Cardiac muscle cell (in vitro differentiated cells and primary cell): ENCODE data around the gene BDKRB1. TPM values are rescaled to one million over a fixed set of nuclear protein-coding genes. Genes with fewer than 3 reads are reported as not detected.

Experiments used
- DNase-seq, 2 donors: peaks; one replicate each; pipeline versions ENCODE4 v3.0.0 to v3.0.0-alpha.2; 2010 to 2017; ENCODE audit warnings: low read depth in 1 of 2, low spot score in 1 of 2
- H3K27ac ChIP-seq: fragments of 200-600 bp; sonication (generic); 2 replicates; pipeline ENCODE4 v1.5.1; 2016
- H3K27me3 ChIP-seq: fragments of 200-600 bp; sonication (generic); 2 replicates; pipeline ENCODE4 v1.6.0; 2016; ENCODE audit warnings: control low read depth
- H3K36me3 ChIP-seq: fragments of 200-600 bp; sonication (generic); 2 replicates; pipeline ENCODE4 v1.5.1; 2016; ENCODE audit warnings: control low read depth
- H3K4me1 ChIP-seq: fragments of 200-600 bp; sonication (generic); 2 replicates; pipeline ENCODE4 v1.8.1; 2017; ENCODE audit warnings: low read depth, mild to moderate bottlenecking, mixed run types
- H3K4me3 ChIP-seq: fragments of 200-600 bp; sonication (generic); 2 replicates; pipeline ENCODE4 v1.5.1; 2016; ENCODE audit warnings: mild to moderate bottlenecking
- H3K9me3 ChIP-seq: fragments of 200-600 bp; sonication (generic); 2 replicates; pipeline ENCODE4 v1.5.1; 2017; ENCODE audit warnings: low read depth, mild to moderate bottlenecking, control low read depth
- polyA plus RNA-seq: library from polyadenylated mRNA; unstranded; fragments of >200 nt; fragmentation: Nextera tagmentation; extraction: Ambion mirVana; gene quantifications from 2 replicates; pipeline ENCODE4 v1.2.1, GENCODE V29; 2016
- total RNA-seq: library from RNA; depleted of rRNA; stranded (reverse); fragments of >200 nt; gene quantifications from 2 replicates; pipeline ENCODE4 v1.2.3, GENCODE V29; 2016
- TF ChIP-seq, protein P1 (sequence below): IDR thresholded peaks from 2 replicates; pipeline ENCODE4 v1.5.1; 2012; ENCODE audit warnings: low read depth, mild to moderate bottlenecking, low read length

Gene BDKRB1
- total and polyA plus RNA-seq, 2 experiments from 2014 or later, result 0.09 TPM; not detected in 1

DNA sequence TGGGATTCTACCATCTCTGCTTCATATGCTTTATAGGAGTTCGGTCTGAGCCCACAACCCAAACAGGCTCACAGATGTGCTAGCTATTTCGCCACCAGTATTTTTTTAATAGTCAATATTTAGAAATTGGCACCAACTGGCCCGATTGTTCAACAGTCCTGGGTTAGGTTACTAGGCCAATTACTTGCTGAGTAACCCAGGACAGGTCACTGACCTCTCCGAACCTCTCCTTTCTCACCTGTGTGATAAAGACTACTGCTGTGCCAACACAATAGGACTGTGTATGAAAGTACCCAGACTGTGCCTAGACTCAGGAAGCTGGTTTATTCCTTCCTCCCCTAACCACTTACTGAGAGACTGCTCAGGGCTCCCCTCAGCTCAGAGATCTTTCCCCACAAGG lies 43.1 kb upstream of the BDKRB1 start:
- Histone ChIP-seq H3K4me1 (no peaks in the 10 kb centered on the region), H3K36me3 (no peaks in the 10 kb centered on the region), H3K27ac (no peak overlapping the region), H3K9me3 (no peaks in the 10 kb centered on the region), H3K4me3 (no peak overlapping the region), H3K27me3 (no peaks in the 10 kb centered on the region)
- TF ChIP-seq, protein P1, sequence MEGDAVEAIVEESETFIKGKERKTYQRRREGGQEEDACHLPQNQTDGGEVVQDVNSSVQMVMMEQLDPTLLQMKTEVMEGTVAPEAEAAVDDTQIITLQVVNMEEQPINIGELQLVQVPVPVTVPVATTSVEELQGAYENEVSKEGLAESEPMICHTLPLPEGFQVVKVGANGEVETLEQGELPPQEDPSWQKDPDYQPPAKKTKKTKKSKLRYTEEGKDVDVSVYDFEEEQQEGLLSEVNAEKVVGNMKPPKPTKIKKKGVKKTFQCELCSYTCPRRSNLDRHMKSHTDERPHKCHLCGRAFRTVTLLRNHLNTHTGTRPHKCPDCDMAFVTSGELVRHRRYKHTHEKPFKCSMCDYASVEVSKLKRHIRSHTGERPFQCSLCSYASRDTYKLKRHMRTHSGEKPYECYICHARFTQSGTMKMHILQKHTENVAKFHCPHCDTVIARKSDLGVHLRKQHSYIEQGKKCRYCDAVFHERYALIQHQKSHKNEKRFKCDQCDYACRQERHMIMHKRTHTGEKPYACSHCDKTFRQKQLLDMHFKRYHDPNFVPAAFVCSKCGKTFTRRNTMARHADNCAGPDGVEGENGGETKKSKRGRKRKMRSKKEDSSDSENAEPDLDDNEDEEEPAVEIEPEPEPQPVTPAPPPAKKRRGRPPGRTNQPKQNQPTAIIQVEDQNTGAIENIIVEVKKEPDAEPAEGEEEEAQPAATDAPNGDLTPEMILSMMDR, result no peak
- no peak for DNase-seq

DNA sequence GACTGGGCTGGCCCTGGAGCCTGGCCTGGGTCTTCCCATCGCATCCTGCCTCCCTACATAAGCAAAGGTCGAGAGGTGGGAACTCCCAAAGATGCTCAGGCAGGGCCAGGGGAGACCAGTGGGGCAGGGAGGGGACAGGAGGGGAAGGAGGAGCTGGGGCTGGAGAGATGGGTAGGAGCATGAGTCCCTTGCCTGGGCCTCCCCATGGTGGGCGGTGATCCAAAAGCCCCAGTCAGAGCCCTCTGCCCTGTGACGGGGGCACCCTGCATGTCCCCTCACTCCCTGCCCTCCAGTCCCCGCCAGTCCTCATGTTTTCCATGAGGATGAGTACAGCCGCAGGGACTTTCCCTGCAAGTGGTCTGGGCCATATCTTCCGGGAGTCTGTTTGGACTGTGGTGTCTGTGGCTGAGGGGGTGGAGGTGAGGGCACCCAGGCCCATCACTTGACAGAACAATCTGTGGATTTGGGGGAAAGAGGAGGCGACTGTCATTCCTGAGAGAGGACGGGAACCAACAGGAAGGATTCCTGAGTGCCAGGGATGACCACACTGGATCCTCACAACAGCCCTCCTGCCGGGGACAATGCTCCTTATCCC lies 42.0 kb upstream of the BDKRB1 start:
- Histone ChIP-seq H3K27me3 (no peaks in the 10 kb centered on the region), H3K4me1 (no peaks in the 10 kb centered on the region), H3K9me3 (no peaks in the 10 kb centered on the region), H3K27ac (no peak overlapping the region), H3K4me3 (no peak overlapping the region), H3K36me3 (no peaks in the 10 kb centered on the region)
- TF ChIP-seq, protein P1, result no peak
- DNase-seq, result no peak

DNA sequence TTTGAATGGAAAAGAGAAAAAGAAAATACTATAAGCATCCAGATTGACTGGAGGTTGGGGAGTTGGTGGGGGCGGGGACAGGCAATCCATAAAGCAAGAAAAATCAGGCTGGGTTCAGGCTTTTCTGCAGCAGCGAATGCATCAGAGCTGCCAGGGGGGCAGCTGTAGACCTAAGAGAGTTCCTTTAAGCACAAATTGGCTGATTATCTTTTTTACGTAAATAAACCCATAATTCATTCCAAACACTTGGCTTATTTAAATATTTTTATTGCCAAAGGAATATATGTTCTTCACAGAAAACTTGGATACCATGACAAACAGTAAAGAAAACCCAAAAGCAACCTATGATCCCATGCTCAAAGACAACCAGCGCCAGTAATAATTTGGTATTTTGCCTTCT lies 41.2 kb upstream of the BDKRB1 start:
- Histone ChIP-seq H3K4me1 (no peaks in the 10 kb centered on the region), H3K4me3 (no peak overlapping the region), H3K9me3 (no peaks in the 10 kb centered on the region), H3K27ac (no peak overlapping the region), H3K36me3 (no peaks in the 10 kb centered on the region), H3K27me3 (no peaks in the 10 kb centered on the region)
- no peak for DNase-seq
- TF ChIP-seq, protein P1, result no peak

DNA sequence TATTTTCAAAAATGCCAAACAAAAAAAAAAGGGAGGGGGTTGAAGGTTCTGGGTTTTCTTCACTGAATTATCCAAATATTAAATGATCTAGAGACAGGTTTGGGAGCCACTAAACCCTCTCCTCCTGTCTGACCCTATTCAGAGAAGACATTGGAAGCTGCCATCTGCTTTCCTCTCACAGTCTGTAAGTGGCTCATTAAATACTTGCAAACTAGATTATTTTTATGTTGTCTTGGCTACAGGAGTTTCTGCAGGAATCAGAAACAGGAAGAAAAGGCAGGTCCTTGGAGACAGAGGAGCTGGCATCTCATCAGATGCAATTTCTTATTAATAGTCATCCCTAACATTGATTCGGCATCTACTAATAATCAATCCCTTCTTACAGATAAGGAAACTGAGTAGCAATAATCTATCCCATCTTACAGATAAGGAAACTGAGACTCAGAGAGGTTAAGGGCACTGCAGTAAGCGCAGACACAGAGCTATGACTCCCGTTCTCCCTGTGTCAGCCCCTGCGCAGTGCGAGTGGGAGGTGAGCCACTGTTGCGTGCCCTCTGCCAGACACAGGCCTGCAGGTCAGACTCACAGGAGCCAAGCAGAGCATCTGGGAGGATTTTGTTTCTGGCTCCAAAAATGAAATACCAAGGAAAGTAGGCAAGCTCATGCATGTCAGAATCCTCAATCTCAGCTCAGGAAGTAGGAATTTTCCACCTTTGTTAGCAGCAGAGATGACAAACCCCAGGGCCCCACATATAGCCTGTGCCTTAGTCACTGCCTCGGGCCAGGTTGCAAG lies 40.4 kb upstream of the BDKRB1 start:
- TF ChIP-seq, protein P1, result no peak
- no peaks in the 10 kb centered on the region for H3K4me1 ChIP-seq
- no peak overlapping the region for H3K27ac ChIP-seq
- no peaks in the 10 kb centered on the region for H3K9me3 ChIP-seq
- no peak overlapping the region for H3K4me3 ChIP-seq
- no peaks in the 10 kb centered on the region for H3K27me3 ChIP-seq
- no peaks in the 10 kb centered on the region for H3K36me3 ChIP-seq
- no peak for DNase-seq

DNA sequence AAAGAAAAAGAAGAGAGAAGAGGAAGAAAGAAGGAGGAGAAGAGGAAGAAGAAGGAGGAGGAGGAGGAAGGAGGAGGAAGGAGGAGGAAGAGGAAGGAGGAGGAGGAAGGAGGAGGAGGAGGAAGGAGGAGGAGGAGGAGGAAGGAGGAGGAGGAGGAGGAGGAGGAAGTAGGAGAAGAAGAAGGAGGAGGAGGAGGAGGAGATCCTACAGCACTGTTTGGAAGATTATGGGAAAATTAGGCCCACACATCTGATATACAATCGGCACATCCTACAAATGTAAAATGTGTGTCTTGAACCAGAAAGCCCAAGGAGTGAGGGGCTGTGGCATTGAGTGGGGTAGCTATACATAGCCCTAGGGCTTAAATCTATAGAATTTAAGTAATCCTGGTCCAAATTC lies 39.4 kb upstream of the BDKRB1 start:
- TF ChIP-seq, protein P1, result no peak

More for the DNA sequence above, 39.4 kb upstream of the BDKRB1 start:
- Histone ChIP-seq H3K9me3 (no peaks in the 10 kb centered on the region), H3K27me3 (no peaks in the 10 kb centered on the region), H3K4me1 (no peaks in the 10 kb centered on the region), H3K4me3 (no peak overlapping the region), H3K36me3 (no peaks in the 10 kb centered on the region), H3K27ac (no peak overlapping the region)
- DNase-seq, result no peak
